ENCODE measurements around the gene MRPL20.
"Not testable (repeated sequence)": the region's sequence is repeated elsewhere in the genome, so short reads cannot be mapped to it uniquely, and the experiment has no call there.

DNA sequence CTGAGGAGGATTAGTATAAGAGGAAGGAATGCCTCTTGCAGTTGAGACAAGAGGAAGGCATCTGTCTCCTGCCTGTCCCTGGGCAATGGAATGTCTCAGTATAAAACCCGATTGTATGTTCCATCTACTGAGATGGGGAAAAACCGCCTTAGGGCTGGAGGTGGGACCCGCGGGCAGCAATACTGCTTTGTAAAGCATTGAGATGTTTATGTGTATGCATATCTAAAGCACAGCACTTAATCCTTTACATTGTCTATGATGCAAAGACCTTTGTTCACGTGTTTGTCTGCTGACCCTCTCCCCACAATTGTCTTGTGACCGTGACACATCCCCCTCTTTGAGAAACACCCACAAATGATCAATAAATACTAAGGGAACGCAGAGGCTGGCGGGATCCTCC lies 3.1 kb upstream of the MRPL20 start:
- TF ChIP-seq, protein P1, sequence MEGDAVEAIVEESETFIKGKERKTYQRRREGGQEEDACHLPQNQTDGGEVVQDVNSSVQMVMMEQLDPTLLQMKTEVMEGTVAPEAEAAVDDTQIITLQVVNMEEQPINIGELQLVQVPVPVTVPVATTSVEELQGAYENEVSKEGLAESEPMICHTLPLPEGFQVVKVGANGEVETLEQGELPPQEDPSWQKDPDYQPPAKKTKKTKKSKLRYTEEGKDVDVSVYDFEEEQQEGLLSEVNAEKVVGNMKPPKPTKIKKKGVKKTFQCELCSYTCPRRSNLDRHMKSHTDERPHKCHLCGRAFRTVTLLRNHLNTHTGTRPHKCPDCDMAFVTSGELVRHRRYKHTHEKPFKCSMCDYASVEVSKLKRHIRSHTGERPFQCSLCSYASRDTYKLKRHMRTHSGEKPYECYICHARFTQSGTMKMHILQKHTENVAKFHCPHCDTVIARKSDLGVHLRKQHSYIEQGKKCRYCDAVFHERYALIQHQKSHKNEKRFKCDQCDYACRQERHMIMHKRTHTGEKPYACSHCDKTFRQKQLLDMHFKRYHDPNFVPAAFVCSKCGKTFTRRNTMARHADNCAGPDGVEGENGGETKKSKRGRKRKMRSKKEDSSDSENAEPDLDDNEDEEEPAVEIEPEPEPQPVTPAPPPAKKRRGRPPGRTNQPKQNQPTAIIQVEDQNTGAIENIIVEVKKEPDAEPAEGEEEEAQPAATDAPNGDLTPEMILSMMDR (IDR thresholded peaks at IDR 0.05; ENCODE audit: low read depth, low read length), result not testable (repeated sequence)
- not testable (repeated sequence) for TF ChIP-seq MYC (IDR thresholded peaks at IDR 0.05; ENCODE audit: low read depth, low read length)
